CD4-positive, alpha-beta T cell (primary cell): ENCODE results near the gene AK5. TPM values are rescaled to one million over a fixed set of nuclear protein-coding genes. Genes with fewer than 3 reads are reported as not detected.

Experiments
- ATAC-seq: fragments of 200-7000 bp; cut with Tn5 transposase; one replicate; pipeline ENCODE4 v1.10.0; 2022; ENCODE audit warnings: mild to moderate bottlenecking; ENCODE audit not compliant: poor library complexity
- CTCF ChIA-PET: fragments of 350-600 bp; sonication (Branson Sonifier 250); formaldehyde crosslinking; loops from one replicate; lab custom pipeline; 2021; ENCODE audit warnings: antibody characterized with exemption, inconsistent platforms; lab: Charles Lee
- POLR2A ChIA-PET: fragments of 350-600 bp; sonication (Branson Sonifier 250); formaldehyde crosslinking; loops from one replicate; lab custom pipeline; 2021; ENCODE audit warnings: antibody characterized with exemption, inconsistent platforms; lab: Charles Lee
- DNase-seq, 14 experiments: peaks; one replicate each; pipeline ENCODE4 v3.0.0-alpha.2; 2013 to 2020; ENCODE audit warnings: mixed read lengths in 2 of 14
- H3K27ac ChIP-seq, 2 donors: one replicate each; pipeline versions ENCODE4 v1.5.1 to v1.7.0; 2013; ENCODE audit warnings: low read length in 2 of 2, low read depth in 1 of 2, mild to moderate bottlenecking in 1 of 2
- H3K27me3 ChIP-seq, 2 experiments: 1 replicate in 1 of 2; 2 replicates in 1 of 2; pipeline versions ENCODE4 v1.6.1 to v1.7.0; 2013; ENCODE audit warnings: low read length in 2 of 2, control low read depth in 1 of 2, mild to moderate bottlenecking in 1 of 2, moderate library complexity in 1 of 2; ENCODE audit not compliant: insufficient read depth in 2 of 2, control insufficient read depth in 1 of 2
- H3K36me3 ChIP-seq: one replicate; pipeline ENCODE4 v1.6.1; 2013; ENCODE audit warnings: low read length, control low read depth; ENCODE audit not compliant: insufficient read depth
- H3K4me1 ChIP-seq: one replicate; pipeline ENCODE4 v1.6.1; 2013; ENCODE audit warnings: low read length, control low read depth; ENCODE audit not compliant: insufficient read depth
- H3K4me3 ChIP-seq: one replicate; pipeline ENCODE4 v1.5.1; 2013; ENCODE audit warnings: mild to moderate bottlenecking, low read length, moderate library complexity
- H3K9me3 ChIP-seq, 2 experiments: 1 replicate in 1 of 2; 2 replicates in 1 of 2; pipeline versions ENCODE4 v1.6.1 to v1.7.0; 2013; ENCODE audit warnings: low read length in 2 of 2, mild to moderate bottlenecking in 2 of 2, control low read depth in 1 of 2, moderate library complexity in 1 of 2; ENCODE audit not compliant: control insufficient read depth in 1 of 2, insufficient read depth in 1 of 2
- H3K27ac Mint-ChIP-seq: one replicate; pipeline ENCODE4 v1.8.0; 2020; ENCODE audit warnings: mixed read lengths
- H3K27me3 Mint-ChIP-seq: one replicate; pipeline ENCODE4 v1.8.0; 2021; ENCODE audit warnings: mixed read lengths
- H3K36me3 Mint-ChIP-seq: one replicate; pipeline ENCODE4 v1.8.0; 2021; ENCODE audit warnings: low read depth, mixed read lengths
- H3K4me1 Mint-ChIP-seq: one replicate; pipeline ENCODE4 v1.8.0; 2021; ENCODE audit warnings: low read depth, mixed read lengths
- H3K4me3 Mint-ChIP-seq: one replicate; pipeline ENCODE4 v1.8.0; 2020; ENCODE audit warnings: mild to moderate bottlenecking, mixed read lengths
- H3K9me3 Mint-ChIP-seq: one replicate; pipeline ENCODE4 v1.8.0; 2020; ENCODE audit warnings: mixed read lengths
- intact Hi-C, 2 experiments: fragments of 100-400 bp; cut with DNase I in 1 of 2; cut with micrococcal nuclease in 1 of 2; formaldehyde crosslinking; loops; one replicate each; pipeline versions ENCODE4 v1.15.1 to v1.9.0; 2023 to 2025; cut with DNase I, micrococcal nuclease
- total RNA-seq, 174 experiments: library from RNA in 2 of 174; stranded (reverse) in 2 of 174; gene quantifications; one replicate each; pipeline ENCODE4 v1.2.3 and lab custom pipeline; 2021 to 2026
- TF ChIP-seq, protein P1 (sequence below): fragments of 200-600 bp; IDR thresholded peaks from one replicate; pipeline ENCODE4 v1.8.0; 2022; ENCODE audit warnings: antibody characterized with exemption, mild to moderate bottlenecking

Gene AK5
- total RNA-seq, 2 experiments from 2014 or later = 32.0 TPM

DNA sequence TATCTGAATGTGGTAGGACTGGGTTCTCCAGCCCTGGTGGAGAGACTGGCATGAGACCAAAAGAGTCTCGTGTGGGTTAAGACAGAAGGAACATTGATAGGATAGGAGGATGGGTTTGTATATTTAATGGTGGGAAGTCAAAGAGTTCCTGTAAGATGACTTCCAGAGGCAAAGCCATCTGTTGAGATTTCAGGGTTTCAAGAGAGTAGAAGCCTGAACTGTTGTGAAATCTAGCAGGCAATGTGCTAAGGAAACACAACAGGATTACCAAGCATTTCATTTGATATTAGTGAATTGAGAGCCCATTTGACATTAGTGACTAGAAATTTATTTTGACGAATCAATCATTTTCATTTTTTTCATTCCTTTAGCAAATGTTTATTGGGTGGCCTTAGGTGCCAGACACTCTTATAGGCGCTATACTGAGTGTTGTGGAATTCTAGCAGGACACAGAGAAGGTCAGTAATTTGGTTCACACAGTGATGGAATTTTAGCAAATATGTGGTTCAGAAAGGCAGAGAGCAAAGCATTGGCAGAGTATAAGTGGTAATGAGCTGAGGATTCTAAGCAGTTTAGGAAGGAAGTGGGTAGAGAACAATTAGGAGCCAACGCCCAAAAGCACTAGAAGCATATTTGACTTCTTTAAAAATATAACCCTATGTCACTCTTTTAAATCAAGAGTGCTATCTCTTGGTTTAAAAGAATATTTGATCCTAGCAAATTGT lies 149.3 kb downstream of the AK5 start:
- peak; percentile 94 for ATAC-seq
- ChIA-PET CTCF (no interaction called here), POLR2A (interaction anchor here (0.7 to 2.6 kb wide), 9 partner anchors 10 to 252 kb away, joined by 3 to 44 read pairs (median 5); partner anchors contain the start of genes AK5, PIGK and ZZZ3)
- Histone ChIP-seq H3K4me1 (peaks cover 37% of the 10 kb centered on the region), H3K36me3 (peaks cover 2% of the 10 kb centered on the region), H3K27ac (peak overlapping the region; percentile 62 to 83), H3K4me3 (peak overlapping the region; percentile 19), H3K27me3 (no peaks in the 10 kb centered on the region), H3K9me3 (peaks cover 3 to 9% of the 10 kb centered on the region in 2 experiments)
- Mint-ChIP-seq H3K4me1 (peaks cover 18% of the 10 kb centered on the region), H3K4me3 (no peak overlapping the region), H3K9me3 (peaks cover 3% of the 10 kb centered on the region), H3K27ac (no peak overlapping the region), H3K36me3 (peaks cover 29% of the 10 kb centered on the region), H3K27me3 (no peaks in the 10 kb centered on the region)
- intact Hi-C loops = loop anchor here in 1 of 2 experiments (1.0 to 10.0 kb wide), 6 partner anchors 10 to 254 kb away; partner anchors contain the start of genes AK5 and ZZZ3
- peak in 4 of 14 experiments; percentile 21 to 81 (median 62) for DNase-seq
- TF ChIP-seq, protein P1, sequence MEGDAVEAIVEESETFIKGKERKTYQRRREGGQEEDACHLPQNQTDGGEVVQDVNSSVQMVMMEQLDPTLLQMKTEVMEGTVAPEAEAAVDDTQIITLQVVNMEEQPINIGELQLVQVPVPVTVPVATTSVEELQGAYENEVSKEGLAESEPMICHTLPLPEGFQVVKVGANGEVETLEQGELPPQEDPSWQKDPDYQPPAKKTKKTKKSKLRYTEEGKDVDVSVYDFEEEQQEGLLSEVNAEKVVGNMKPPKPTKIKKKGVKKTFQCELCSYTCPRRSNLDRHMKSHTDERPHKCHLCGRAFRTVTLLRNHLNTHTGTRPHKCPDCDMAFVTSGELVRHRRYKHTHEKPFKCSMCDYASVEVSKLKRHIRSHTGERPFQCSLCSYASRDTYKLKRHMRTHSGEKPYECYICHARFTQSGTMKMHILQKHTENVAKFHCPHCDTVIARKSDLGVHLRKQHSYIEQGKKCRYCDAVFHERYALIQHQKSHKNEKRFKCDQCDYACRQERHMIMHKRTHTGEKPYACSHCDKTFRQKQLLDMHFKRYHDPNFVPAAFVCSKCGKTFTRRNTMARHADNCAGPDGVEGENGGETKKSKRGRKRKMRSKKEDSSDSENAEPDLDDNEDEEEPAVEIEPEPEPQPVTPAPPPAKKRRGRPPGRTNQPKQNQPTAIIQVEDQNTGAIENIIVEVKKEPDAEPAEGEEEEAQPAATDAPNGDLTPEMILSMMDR = no peak

- H3K4me3 ChIP-seq = no peak overlapping the region
- H3K9me3 Mint-ChIP-seq = peaks cover 2% of the 10 kb centered on the region
- no peaks in the 10 kb centered on the region for H3K27me3 Mint-ChIP-seq
- CTCF ChIA-PET = no interaction called here
- ATAC-seq = no peak
- DNase-seq = no peak
- intact Hi-C loops = loop anchor here in 1 of 2 experiments (5.0 to 10.0 kb wide), 5 partner anchors 51 to 251 kb away; partner anchors contain the start of genes AK5 and ZZZ3
- H3K9me3 ChIP-seq = peaks cover 3 to 4% of the 10 kb centered on the region in 2 experiments
- no peak overlapping the region for H3K4me3 Mint-ChIP-seq
- TF ChIP-seq, protein P1 = no peak
- peaks cover 37% of the 10 kb centered on the region for H3K4me1 ChIP-seq
- no peak overlapping the region for H3K27ac ChIP-seq
- peaks cover 35% of the 10 kb centered on the region for H3K4me1 Mint-ChIP-seq
- POLR2A ChIA-PET = interaction anchor here (0.7 to 1.5 kb wide), 3 partner anchors 13 to 89 kb away, joined by 4 to 10 read pairs (median 5); no protein-coding TSS in a partner anchor
- H3K27ac Mint-ChIP-seq = peak overlapping the region; percentile 86
- H3K27me3 ChIP-seq = no peaks in the 10 kb centered on the region
- H3K36me3 ChIP-seq = no peaks in the 10 kb centered on the region
- peaks cover 22% of the 10 kb centered on the region for H3K36me3 Mint-ChIP-seq
These were observed 152.1 kb downstream of the AK5 start for GRCh38 chr1:77433934-77434333.

GRCh38 chr1:77434967-77435366 lies 153.1 kb downstream of the AK5 start:
- Histone ChIP-seq H3K27ac (peak overlapping the region in 1 of 2 donors; percentile 18), H3K36me3 (no peaks in the 10 kb centered on the region), H3K4me3 (no peak overlapping the region), H3K27me3 (no peaks in the 10 kb centered on the region), H3K4me1 (peaks cover 30% of the 10 kb centered on the region), H3K9me3 (peaks cover 0 to 13% of the 10 kb centered on the region in 2 experiments)
- Mint-ChIP-seq H3K36me3 (peaks cover 32% of the 10 kb centered on the region), H3K9me3 (peaks cover 2% of the 10 kb centered on the region), H3K4me1 (peaks cover 35% of the 10 kb centered on the region), H3K4me3 (peak overlapping the region; percentile 76), H3K27ac (peak overlapping the region; percentile 86), H3K27me3 (no peaks in the 10 kb centered on the region)
- ATAC-seq (peak; percentile 43), DNase-seq (peak in 2 of 14 experiments; percentile 10 to 36)
- TF ChIP-seq, protein P1 = no peak
- intact Hi-C loops = loop anchor here in 1 of 2 experiments (5.0 to 10.0 kb wide), 5 partner anchors 50 to 250 kb away; partner anchors contain the start of genes AK5 and ZZZ3
- ChIA-PET POLR2A (interaction anchor here (0.7 to 1.5 kb wide), 4 partner anchors 14 to 248 kb away, joined by 3 to 10 read pairs (median 3); partner anchors contain the start of gene ZZZ3), CTCF (no interaction called here)
